Panc1 (cell line): ENCODE results near the gene AKAP7. TPM values are rescaled to one million over a fixed set of nuclear protein-coding genes. Genes with fewer than 3 reads are reported as not detected.

Experiments used
- ATAC-seq: fragments of 200-7000 bp; cut with Tn5 transposase; 2 replicates; pipeline ENCODE4 v1.9.1; 2020; ENCODE audit warnings: mild to moderate bottlenecking, moderate library complexity
- BruUV-seq: library from RNA; stranded (reverse); fragments of 400-500 nt; replicated peaks from 2 replicates; lab custom pipeline; 2021; lab: Mats Ljungman, UMichigan
- CTCF ChIA-PET: fragments of 300-600 bp; sonication (Branson Sonifier 250); formaldehyde crosslinking; loops from one replicate; lab custom pipeline; 2022; ENCODE audit warnings: antibody characterized with exemption; lab: Charles Lee
- POLR2A ChIA-PET: fragments of 300-600 bp; sonication (Branson Sonifier 250); formaldehyde crosslinking; loops from one replicate; lab custom pipeline; 2022; ENCODE audit warnings: antibody characterized with exemption; lab: Charles Lee
- DNase-seq: peaks from one replicate; pipeline ENCODE4 v3.0.0-alpha.2; 2010; ENCODE audit warnings: low read depth, low spot score
- H3K27ac ChIP-seq: 2 replicates; pipeline ENCODE4 v1.5.1; 2011; ENCODE audit warnings: mild to moderate bottlenecking, low read length, inconsistent platforms
- H3K27me3 ChIP-seq: fragments of 200-500 bp; sonication (Bioruptor generic); 2 replicates; pipeline ENCODE4 v1.6.0; 2014; ENCODE audit warnings: low read length, inconsistent platforms; ENCODE audit not compliant: control insufficient read depth, insufficient read depth
- H3K36me3 ChIP-seq: fragments of 200-500 bp; sonication (Bioruptor generic); 2 replicates; pipeline ENCODE4 v1.5.1; 2014; ENCODE audit warnings: inconsistent platforms, mild to moderate bottlenecking, low read length, moderate library complexity; ENCODE audit not compliant: control insufficient read depth, insufficient read depth
- H3K4me1 ChIP-seq: 2 replicates; pipeline ENCODE4 v1.5.1; 2011; ENCODE audit warnings: inconsistent platforms, mild to moderate bottlenecking, low read length, moderate library complexity; ENCODE audit not compliant: control insufficient read depth, insufficient read depth
- H3K4me3 ChIP-seq, 2 experiments: 2 replicates each; pipeline ENCODE4 v1.5.1; 2011 to 2012; ENCODE audit warnings: low read depth in 2 of 2, low read length in 2 of 2, mild to moderate bottlenecking in 2 of 2, inconsistent platforms in 1 of 2, moderate library complexity in 1 of 2
- H3K9me3 ChIP-seq: fragments of 200-500 bp; sonication (Bioruptor generic); 2 replicates; pipeline ENCODE4 v1.5.1; 2014; ENCODE audit warnings: low read depth, mild to moderate bottlenecking, inconsistent platforms, low read length, moderate library complexity; ENCODE audit not compliant: control insufficient read depth, insufficient read depth
- CTCF ChIP-seq: fragments of 450-650 bp; IDR thresholded peaks from 2 replicates; pipeline ENCODE4 v1.5.1; 2017; ENCODE audit warnings: mild to moderate bottlenecking
- POLR2AphosphoS5 ChIP-seq: IDR thresholded peaks from 2 replicates; pipeline ENCODE4 v1.6.1; 2012; ENCODE audit warnings: mild to moderate bottlenecking, low read depth, low read length, moderate library complexity
- REST ChIP-seq, 2 experiments: IDR thresholded peaks; 2 replicates each; pipeline ENCODE4 v1.6.1; 2011 to 2012; ENCODE audit warnings: low read depth in 2 of 2, control low read depth in 1 of 2, low read length in 1 of 2, mild to moderate bottlenecking in 1 of 2, moderate library complexity in 1 of 2; ENCODE audit not compliant: insufficient read depth in 1 of 2
- SIN3A ChIP-seq: IDR thresholded peaks from 2 replicates; pipeline ENCODE4 v1.6.1; 2012; ENCODE audit warnings: low read depth, mild to moderate bottlenecking, low read length, moderate library complexity, borderline replicate concordance; ENCODE audit not compliant: insufficient read depth
- TCF7L2 ChIP-seq: IDR thresholded peaks from 2 replicates; pipeline ENCODE4 v1.6.1; 2011; ENCODE audit warnings: mild to moderate bottlenecking, low read depth, low read length, inconsistent platforms
- in situ Hi-C: cut with HindIII; loops from 2 replicates; pipeline ENCODE4 v1.10.0; 2016; ENCODE audit warnings: low sequenced_read_pairs, low pct_unique_long_range_greater_than_20kb
- intact Hi-C: fragments of 100-400 bp; cut with micrococcal nuclease; formaldehyde crosslinking; loops from one replicate; pipeline ENCODE4 v1.10.0; 2022; ENCODE audit not compliant: unreplicated experiment
- total RNA-seq: library from RNA; stranded (reverse); gene quantifications from one replicate; pipeline ENCODE4 v1.2.1, GENCODE V29; 2021; ENCODE audit not compliant: unreplicated experiment

The AKAP7 gene
- total RNA-seq, 1 experiment from 2014 or later, result 3.2 TPM

GRCh38 chr6:131222773-131223172 is 87.5 kb downstream of the AKAP7 start:
- no peak overlapping the region for H3K27ac ChIP-seq

GRCh38 chr6:131223416-131223815 is 88.1 kb downstream of the AKAP7 start:
- no TSS peak for BruUV-seq
- in situ Hi-C loops, result no loop called here
- H3K27ac ChIP-seq, result no peak overlapping the region
- H3K36me3 ChIP-seq, result no peaks in the 10 kb centered on the region
- TF ChIP-seq TCF7L2, result no peak
- no peak for TF ChIP-seq SIN3A
- TF ChIP-seq POLR2AphosphoS5, result no peak
- TF ChIP-seq REST (IDR thresholded peaks at IDR 0.05; ENCODE audit: insufficient read depth in 1 of 2, low read depth in 2 of 2, low read length in 1 of 2), result no peak
- TF ChIP-seq CTCF, result no peak
- H3K27me3 ChIP-seq, result no peaks in the 10 kb centered on the region
- POLR2A ChIA-PET, result no interaction called here
- intact Hi-C loops, result no loop called here
- ATAC-seq, result no peak
- DNase-seq, result no peak
- no peaks in the 10 kb centered on the region for H3K4me1 ChIP-seq
- CTCF ChIA-PET, result no interaction called here
- no peaks in the 10 kb centered on the region for H3K9me3 ChIP-seq
- no peak overlapping the region for H3K4me3 ChIP-seq

More at GRCh38 chr6:131222773-131223172, 87.5 kb downstream of the AKAP7 start:
- H3K4me1 ChIP-seq, result no peaks in the 10 kb centered on the region
- ATAC-seq, result no peak
- no peaks in the 10 kb centered on the region for H3K36me3 ChIP-seq
- H3K9me3 ChIP-seq, result no peaks in the 10 kb centered on the region
- intact Hi-C loops, result no loop called here
- BruUV-seq, result no TSS peak
- in situ Hi-C loops, result no loop called here
- H3K4me3 ChIP-seq, result no peak overlapping the region
- CTCF ChIA-PET, result no interaction called here
- no peaks in the 10 kb centered on the region for H3K27me3 ChIP-seq
- POLR2A ChIA-PET, result no interaction called here
- TF ChIP-seq SIN3A (no peak), POLR2AphosphoS5 (no peak), TCF7L2 (no peak), REST (IDR thresholded peaks at IDR 0.05; ENCODE audit: insufficient read depth in 1 of 2, low read depth in 2 of 2, low read length in 1 of 2) (no peak), CTCF (no peak)
- DNase-seq, result no peak
